ENCODE results near the gene SLC2A4RG.

SLC2A4RG gene

GRCh38 chr20:63750807-63751470 lies 11.4 kb downstream of the SLC2A4RG start:
- no peak for DNase-seq
- peaks cover 7% of the 10 kb centered on the region for H3K4me1 ChIP-seq

DNA sequence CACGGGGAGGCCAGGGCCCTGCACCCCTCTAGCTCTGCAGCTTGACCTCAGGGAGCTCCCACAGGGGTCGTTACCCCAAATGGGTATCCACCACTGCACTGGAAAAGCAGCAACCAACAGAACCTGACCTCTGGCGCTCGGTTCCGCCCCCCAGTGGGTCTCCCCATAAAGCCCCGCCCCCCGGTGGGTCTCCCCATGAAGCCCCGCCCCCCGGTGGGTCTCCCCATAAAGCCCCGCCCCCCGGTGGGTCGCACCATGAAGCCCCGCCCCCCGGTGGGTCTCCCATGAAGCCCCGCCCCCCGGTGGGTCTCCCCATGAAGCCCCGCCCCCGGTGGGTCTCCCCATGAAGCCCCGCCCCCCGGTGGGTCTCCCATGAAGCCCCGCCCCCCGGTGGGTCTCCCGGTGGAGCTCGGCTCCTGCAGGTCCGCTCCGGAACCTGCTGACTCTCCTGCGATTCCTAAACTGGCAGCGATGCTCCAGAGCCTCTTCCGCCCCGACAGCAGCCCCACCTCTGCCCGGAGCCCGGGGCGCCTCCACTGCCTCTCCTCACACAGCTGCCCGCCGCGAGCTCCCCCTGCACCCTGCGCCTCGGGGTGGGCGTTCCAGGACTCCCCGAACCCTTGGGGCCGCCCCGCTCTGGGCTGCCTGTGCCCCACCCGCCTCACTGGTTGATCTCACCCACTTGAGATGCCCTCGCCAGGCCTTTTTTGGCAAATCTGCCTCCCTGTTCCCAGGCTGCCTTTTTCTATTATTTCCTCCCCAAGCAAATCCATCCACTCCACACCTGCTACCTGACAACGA lies 12.1 kb downstream of the SLC2A4RG start:
- TF ChIP-seq, protein P1, sequence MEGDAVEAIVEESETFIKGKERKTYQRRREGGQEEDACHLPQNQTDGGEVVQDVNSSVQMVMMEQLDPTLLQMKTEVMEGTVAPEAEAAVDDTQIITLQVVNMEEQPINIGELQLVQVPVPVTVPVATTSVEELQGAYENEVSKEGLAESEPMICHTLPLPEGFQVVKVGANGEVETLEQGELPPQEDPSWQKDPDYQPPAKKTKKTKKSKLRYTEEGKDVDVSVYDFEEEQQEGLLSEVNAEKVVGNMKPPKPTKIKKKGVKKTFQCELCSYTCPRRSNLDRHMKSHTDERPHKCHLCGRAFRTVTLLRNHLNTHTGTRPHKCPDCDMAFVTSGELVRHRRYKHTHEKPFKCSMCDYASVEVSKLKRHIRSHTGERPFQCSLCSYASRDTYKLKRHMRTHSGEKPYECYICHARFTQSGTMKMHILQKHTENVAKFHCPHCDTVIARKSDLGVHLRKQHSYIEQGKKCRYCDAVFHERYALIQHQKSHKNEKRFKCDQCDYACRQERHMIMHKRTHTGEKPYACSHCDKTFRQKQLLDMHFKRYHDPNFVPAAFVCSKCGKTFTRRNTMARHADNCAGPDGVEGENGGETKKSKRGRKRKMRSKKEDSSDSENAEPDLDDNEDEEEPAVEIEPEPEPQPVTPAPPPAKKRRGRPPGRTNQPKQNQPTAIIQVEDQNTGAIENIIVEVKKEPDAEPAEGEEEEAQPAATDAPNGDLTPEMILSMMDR (IDR thresholded peaks at IDR 0.05; ENCODE audit: low read depth, low read length), result no peak
- Histone ChIP-seq H3K4me1 (peaks cover 7% of the 10 kb centered on the region), H3K9me3 (no peaks in the 10 kb centered on the region), H3K27me3 (no peaks in the 10 kb centered on the region), H3K36me3 (no peaks in the 10 kb centered on the region), H3K4me3 (ENCODE audit: low read depth, low read length) (no peak overlapping the region)
- DNase-seq, result no peak

More at GRCh38 chr20:63750807-63751470, 11.4 kb downstream of the SLC2A4RG start:
- H3K9me3 ChIP-seq, result no peaks in the 10 kb centered on the region
- TF ChIP-seq, protein P1 (IDR thresholded peaks at IDR 0.05; ENCODE audit: low read depth, low read length), result no peak
- H3K27me3 ChIP-seq, result no peaks in the 10 kb centered on the region
- H3K36me3 ChIP-seq, result no peaks in the 10 kb centered on the region
- H3K4me3 ChIP-seq (ENCODE audit: low read depth, low read length), result no peak overlapping the region

DNA sequence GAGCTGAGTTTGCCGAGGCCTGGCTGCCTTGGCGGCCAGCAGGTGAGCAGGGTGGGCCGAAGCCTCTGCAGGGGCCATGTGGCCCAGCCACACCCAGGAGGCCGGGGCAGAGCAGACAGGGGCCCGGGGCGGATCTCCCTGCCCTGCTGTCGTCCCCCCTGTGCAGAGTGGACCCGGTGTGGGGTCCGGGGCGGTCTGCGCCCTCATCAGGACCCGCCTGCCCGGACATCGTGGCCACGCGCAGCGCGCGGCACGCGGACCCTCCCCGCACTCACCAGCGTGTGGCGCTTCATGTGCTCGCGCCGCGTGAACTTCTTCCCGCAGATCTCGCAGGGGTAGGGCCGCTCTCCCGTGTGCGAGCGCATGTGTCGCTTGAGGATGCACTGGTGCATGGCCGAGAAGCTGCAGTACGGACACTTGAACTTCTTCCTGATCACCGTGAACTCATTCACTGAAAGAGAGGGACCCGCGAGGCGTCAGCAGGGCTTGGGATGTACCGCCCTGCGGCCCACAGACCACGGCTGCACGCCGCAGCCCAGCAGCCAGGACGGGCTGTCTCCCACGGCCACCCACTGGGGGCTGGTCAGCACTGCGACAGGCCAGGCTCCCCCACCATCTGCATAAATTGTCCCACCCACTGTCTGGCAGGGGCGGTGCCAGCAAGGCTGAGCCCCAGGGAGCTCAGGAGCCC lies 13.0 kb downstream of the SLC2A4RG start:
- Histone ChIP-seq H3K4me3 (ENCODE audit: low read depth, low read length) (no peak overlapping the region), H3K9me3 (no peaks in the 10 kb centered on the region), H3K36me3 (no peaks in the 10 kb centered on the region), H3K27me3 (no peaks in the 10 kb centered on the region), H3K4me1 (peaks cover 7% of the 10 kb centered on the region)
- TF ChIP-seq, protein P1 (IDR thresholded peaks at IDR 0.05; ENCODE audit: low read depth, low read length), result no peak
- no peak for DNase-seq

DNA sequence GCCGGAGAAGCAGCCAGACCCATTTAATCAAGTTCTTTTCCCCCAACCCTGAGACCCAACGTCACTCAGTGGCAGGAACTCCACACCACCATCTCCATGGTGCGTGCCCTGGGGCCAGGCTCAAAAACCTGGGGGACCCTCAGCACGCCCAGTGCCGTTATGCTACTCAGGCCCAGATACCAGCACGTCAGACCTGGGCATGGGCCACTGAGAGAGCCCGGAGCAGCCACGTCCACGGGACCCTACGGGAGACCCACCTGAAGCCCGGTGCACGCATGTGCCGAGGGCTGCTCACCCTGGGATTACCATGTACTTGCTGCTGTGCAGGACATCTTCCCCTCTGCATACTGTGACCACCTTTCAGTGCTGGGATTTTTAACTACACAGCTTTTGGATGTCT lies 13.8 kb downstream of the SLC2A4RG start:
- Histone ChIP-seq H3K27me3 (no peaks in the 10 kb centered on the region), H3K4me1 (peaks cover 4% of the 10 kb centered on the region), H3K4me3 (ENCODE audit: low read depth, low read length) (no peak overlapping the region), H3K36me3 (no peaks in the 10 kb centered on the region), H3K9me3 (no peaks in the 10 kb centered on the region)
- DNase-seq, result no peak
- TF ChIP-seq, protein P1 (IDR thresholded peaks at IDR 0.05; ENCODE audit: low read depth, low read length), result no peak

DNA sequence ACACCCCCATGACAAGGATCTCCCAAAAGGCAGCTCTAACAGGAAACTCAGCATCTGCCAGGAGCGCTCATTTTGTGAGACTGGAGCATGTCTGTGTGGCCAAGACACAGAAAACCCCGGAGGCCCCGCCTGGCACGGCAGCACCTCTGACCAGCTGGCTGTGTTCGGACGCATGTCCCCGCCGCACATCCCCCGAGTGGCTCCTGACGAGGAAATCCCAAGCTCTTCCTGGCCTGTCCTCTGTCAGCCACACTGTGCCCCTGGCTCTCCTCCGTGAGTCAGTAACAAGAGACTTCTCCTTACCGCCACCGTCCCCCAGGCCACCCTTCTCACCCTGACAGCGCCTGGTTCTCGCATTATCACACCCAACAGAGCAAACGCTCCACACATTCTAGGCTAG lies 14.4 kb downstream of the SLC2A4RG start:
- Histone ChIP-seq H3K4me3 (ENCODE audit: low read depth, low read length) (no peak overlapping the region), H3K36me3 (no peaks in the 10 kb centered on the region), H3K4me1 (peaks cover 4% of the 10 kb centered on the region), H3K9me3 (no peaks in the 10 kb centered on the region), H3K27me3 (no peaks in the 10 kb centered on the region)
- TF ChIP-seq, protein P1 (IDR thresholded peaks at IDR 0.05; ENCODE audit: low read depth, low read length), result no peak
- DNase-seq, result no peak

Data from BE2C (cell line).